HG03571 (cell line): ENCODE measurements around the gene BRAT1.
"Not testable (repeated sequence)": the region's sequence is repeated elsewhere in the genome, so short reads cannot be mapped to it uniquely, and the experiment has no call there.

Experiments used
- ATAC-seq: cut with Tn5 transposase; IDR thresholded peaks from one replicate; pipeline ENCODE4 v1.9.1; 2021; ENCODE audit not compliant: unreplicated experiment

BRAT1 gene

DNA sequence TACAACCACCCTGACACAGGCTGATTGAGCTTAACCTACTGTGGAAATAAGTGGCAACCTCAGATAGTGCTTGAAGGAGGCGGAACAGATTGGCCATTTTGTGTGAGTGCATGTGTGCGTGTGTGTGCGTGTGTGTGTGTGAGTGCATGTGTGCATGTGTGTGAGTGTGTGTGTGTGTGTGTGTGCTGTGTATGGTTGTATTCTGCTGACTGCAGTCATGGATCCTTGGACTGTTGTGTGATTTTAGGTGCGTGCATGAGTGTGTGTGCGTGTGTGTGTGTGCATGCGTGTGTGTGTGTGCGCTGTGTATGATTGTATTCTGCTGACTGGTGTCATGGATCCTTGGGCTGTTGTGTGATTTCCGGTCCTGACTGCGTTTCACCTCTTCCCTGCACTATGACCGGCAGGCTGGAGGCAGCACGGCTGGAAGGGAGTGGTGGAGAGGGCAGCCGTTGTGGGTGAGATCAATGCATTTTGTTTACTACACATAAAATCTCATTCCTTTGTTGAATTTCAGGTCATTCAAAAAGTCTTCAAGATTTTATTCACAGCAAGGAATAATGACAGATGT lies 9.7 kb upstream of the BRAT1 start:
- ATAC-seq, result no peak

DNA sequence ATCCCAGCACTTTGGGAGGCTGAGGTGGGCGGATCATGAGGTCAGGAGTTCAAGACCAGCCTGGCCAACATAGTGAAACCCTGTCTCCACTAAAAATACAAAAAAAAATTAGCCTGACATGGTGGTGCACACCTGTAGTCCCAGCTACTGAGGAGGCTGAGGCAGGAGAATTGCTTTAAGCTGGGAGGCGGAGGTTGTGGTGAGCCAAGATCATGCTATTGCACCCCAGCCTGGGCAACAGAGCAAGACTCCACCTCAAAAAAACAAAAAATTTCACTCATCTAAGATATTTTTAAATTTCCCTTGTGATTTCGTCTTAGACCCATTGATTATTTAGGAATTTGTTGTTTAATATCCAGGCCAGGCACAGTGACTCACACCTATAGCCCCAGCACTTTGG lies 8.6 kb upstream of the BRAT1 start:
- ATAC-seq, result not testable (repeated sequence)

DNA sequence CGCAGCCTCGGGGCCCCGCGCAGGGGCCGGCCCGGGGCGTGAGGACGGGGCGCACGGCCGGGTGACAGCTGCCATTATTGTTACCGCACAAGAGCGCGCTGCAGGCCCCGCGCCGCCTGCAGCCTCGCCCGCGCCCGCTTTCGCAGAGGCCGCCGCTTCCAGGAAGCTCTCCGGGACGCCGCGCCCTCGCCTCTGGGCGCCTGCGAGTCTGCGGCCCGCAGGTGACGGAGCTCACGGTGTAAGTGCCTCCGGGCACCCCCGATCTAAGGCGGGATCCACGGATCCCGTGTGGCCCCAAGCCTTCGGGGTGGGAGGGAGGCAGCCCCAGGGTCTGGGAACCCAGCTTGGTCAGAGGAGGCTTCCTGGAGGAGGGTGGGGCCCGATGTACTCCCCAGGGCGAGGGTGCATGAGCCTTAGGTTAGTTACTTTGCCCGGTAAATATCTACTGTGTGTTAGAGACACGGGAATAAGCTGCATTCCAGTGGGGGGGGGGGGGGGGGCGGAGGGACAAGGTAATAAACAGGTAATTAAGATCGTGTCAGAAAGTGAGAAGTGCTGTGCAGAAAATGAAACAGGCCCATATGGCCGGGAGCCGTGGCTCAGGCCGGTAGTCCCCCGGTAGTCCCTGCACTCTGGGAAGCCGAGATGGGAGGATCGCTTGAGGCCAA lies 4.1 kb upstream of the BRAT1 start:
- peak; percentile 4 for ATAC-seq

- ATAC-seq, result peak; percentile 49
Observed at GRCh38 chr7:2558629-2559282, 3.4 kb upstream of the BRAT1 start, which contains the start of gene IQCE. Gene IQCE, plus strand, starts transcription at chr7:2558979. Its CDS starts 203 bp downstream, at chr7:2559182.

DNA sequence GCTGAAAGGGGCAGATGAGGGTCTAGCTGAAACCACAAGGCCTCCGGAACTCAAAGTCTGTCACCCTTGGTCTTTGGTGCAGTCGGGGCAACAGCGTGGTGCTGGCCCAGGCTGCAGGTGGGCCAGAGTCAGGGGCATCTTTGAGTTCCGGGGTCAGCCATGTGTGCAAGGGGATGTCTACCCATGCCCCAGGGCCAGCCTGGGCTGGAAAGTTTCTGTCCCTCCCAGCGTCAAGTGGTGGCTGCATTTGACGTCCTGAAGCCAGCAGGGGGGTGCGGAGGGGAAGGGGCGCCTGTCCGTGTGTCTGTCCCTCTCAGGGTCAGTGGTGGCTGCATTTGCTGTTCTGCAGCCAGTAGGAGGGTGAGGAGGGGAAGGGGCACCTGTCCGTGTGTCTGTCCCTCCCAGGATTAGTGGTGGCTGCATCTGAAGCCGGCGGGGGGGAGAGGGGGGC lies 638 bp downstream of the BRAT1 start:
- ATAC-seq, result no peak

DNA sequence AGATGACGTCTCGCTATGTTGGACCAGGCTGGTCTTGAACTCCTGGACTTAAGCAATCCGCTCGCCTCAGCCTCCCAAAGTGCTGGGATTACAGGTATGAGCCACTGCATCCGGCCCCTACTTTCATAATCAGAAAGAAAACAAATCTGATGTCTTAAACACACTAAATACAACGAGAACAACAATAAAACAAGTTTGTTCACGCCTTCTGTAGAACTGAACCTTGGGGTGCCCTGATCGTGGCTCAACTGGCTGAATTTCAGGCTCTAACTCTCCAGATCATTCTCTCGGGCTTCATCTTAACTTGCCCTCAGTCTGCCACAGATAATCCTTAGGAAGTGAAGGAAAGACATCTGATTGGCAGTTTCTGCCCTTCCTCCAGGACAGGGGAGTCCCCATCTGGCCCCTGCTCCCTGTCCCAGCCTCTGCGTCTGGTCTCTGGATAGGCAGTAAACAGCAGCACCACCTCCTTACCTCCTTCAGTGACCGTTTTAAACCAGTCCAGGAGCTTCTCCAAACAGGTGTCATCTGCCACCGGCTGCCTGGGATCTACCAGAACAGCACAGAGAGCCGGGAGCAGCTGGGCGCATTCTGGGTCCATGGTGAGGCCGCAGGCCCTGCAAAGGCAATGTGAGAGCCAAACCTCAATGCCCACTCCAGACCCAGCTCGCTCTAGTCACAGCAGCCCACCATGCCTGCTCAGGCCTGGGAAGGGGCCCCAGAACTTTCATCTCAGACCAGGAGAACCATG lies 1.3 kb downstream of the BRAT1 start:
- no peak for ATAC-seq

DNA sequence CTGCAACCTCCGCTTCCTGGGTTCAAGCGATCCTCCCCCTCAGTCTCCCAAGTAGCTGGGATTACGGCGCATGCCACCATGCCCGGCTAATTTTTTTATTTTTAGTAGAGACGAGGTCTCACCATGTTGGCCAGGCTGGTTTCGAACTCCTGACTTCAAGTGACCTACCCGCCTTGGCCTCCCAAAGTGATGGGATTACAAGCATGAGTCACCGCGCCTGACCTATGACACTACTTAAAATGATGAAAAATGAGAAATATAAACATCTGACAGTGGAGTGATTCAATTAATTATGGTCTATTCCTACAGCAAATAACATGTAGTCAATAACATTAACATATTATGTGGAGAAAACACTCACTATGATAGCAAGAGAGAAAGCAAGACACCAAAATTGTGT lies 2.2 kb downstream of the BRAT1 start:
- no peak for ATAC-seq

DNA sequence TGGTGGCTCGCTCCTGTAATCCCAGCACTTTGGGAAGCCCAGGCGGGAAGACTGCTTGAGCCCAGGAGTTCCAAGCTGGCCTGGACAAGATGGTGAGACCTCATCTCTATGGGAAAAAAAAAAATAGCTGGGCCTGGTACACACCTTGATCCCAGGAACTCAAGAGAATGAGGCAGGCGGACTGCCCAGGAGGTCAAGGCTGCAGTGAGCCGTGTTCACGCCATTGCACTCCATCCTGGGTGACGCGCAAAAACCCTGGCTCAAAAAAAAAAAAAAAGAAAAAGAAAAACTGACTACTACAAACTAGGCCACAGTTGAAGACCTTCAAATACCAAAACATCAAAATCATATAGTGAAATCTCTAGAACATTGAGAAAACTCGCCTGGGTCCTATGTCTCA lies 3.9 kb downstream of the BRAT1 start:
- ATAC-seq, result no peak

GRCh38 chr7:2546776-2547586 lies 8.3 kb downstream of the BRAT1 start:
- no peak for ATAC-seq

GRCh38 chr7:2545746-2546425 lies 9.4 kb downstream of the BRAT1 start:
- no peak for ATAC-seq

DNA sequence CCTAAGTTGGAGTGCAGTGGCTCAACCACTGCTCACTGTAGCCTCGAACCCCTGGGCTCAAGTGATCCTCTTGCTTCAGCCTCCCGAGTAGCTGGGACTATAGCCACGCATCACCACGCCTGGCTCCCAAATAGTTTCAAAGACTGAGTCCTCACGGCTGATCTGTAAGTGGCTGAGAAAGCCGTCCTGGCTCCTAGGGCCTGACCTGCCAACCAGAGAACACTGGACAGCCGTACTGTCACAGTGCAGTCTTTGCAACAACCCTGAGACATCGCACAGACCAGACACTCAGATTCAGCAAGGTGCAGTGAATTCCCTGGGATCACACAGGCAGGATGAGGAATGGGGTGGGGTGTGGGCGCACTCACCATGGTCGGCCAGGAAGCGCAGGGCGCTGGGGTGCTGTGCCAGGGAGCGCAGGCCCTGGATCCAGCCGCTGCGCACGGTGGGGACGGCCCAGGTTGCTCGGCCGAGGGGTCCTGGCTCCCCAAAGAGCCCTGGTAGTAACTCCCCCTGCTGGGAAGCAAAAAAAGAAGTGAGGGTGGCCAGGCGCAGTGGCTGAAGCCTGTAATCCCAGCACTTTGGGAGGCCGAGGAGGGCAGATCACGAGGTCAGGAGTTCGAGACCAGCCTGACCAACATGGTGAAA lies 10.7 kb downstream of the BRAT1 start:
- no peak for ATAC-seq

DNA sequence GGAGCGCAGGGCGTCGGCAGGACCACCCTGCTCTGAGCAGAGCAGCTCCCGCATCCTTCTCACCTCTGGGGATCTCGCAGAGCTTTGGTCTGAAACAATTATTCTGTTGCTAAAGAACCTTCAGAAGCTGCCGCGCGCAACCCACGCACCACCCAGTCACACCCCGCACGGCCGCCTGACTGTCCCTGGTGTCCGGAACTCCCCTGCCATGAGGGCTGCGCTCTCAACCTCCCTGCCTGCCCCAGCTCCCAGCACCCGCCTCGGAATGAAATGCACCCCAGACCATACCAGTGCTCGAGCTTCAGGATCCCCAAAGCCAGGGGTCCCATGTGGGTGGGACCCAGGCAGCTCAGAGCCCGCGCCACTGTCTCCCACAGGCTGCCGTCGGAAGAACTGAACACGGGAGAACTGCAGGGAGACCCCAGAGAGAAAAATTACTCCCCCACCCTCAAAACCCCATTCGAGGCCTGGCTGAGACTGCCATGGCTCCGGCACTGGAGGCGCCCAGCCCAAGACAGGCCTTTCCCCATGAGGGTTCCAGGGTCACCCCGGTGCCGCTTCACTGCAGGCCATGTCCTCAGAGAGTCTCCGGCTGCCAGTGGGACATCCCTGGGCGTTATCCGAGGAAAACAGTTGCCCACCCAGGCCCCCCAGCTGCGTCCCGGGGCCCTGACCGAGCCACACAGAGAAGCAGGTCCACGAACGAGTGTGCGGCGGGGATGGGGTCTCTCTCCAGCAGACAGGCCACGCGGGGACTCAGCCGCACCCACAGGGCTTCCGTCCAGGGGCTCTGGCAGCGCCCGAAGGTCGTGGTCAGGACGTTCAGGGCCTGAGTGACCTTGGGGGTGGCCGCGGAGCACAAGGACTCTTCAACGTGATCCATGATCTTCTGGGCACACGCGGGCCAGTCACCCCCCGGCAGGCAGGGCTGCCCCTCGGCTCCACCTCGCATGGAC lies 12.1 kb downstream of the BRAT1 start:
- ATAC-seq, result no peak

GRCh38 chr7:2542011-2542915 lies 13.1 kb downstream of the BRAT1 start:
- no peak for ATAC-seq

- ATAC-seq, result no peak
Observed at GRCh38 chr7:2541291-2542010, 13.9 kb downstream of the BRAT1 start.

- ATAC-seq, result no peak
Observed at GRCh38 chr7:2540641-2541051, 14.7 kb downstream of the BRAT1 start.

GRCh38 chr7:2540133-2540532 lies 15.2 kb downstream of the BRAT1 start:
- no peak for ATAC-seq
